Measurements from ENCODE around the gene FGF18.

Gene FGF18

DNA sequence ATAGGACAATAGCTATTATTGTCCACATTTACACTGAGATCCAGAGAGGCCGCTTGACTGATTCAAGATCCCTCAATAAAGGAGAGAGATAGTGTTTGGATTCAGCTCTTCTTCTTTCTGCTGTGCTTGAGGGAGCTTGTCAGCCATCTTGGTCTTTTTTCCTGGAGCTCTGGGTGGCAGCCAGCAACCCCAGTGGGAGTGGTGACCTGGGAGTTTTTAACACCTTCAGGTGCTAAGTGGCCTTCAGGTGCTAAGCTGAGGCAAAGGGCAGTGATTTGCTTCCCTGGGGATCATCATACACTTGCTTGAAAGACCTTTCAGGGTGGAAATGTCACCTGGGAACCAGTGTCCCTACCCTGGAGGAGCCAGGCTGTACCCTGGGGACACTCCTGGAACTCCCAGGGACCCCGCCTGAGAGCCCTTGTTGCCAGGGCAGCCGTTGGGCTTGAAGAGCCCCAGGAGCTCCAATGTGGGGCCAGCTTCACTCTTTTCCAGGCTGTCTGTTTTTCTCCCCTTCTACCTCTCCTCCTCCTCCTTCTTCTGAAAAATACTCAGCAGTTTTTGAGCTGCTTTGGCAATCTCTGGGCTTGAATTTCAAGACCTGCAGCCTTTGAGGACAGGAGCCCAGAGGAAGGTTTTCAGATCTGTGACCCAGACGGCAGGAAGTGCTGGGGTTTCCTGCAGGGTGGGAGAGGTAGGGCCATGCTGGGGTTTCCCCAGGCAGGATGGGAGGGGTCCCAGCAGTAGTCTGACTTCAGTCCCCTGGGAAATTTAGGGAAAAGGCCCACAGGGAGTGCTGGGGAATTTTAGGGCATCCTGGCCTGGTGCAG, 59.7 kb downstream of the FGF18 start:
- DNase-seq (ENCODE audit: low read depth), result no peak
- TF ChIP-seq, protein P1, sequence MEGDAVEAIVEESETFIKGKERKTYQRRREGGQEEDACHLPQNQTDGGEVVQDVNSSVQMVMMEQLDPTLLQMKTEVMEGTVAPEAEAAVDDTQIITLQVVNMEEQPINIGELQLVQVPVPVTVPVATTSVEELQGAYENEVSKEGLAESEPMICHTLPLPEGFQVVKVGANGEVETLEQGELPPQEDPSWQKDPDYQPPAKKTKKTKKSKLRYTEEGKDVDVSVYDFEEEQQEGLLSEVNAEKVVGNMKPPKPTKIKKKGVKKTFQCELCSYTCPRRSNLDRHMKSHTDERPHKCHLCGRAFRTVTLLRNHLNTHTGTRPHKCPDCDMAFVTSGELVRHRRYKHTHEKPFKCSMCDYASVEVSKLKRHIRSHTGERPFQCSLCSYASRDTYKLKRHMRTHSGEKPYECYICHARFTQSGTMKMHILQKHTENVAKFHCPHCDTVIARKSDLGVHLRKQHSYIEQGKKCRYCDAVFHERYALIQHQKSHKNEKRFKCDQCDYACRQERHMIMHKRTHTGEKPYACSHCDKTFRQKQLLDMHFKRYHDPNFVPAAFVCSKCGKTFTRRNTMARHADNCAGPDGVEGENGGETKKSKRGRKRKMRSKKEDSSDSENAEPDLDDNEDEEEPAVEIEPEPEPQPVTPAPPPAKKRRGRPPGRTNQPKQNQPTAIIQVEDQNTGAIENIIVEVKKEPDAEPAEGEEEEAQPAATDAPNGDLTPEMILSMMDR (IDR thresholded peaks at IDR 0.05; ENCODE audit: control insufficient read depth, insufficient read depth, low read depth, low read length, missing control alignments), result no peak
- H3K4me3 ChIP-seq (ENCODE audit: control insufficient read depth, low read depth, low read length), result no peak overlapping the region

- no peak overlapping the region for H3K4me3 ChIP-seq (ENCODE audit: control insufficient read depth, low read depth, low read length)
- DNase-seq (ENCODE audit: low read depth), result no peak
- TF ChIP-seq, protein P1 (IDR thresholded peaks at IDR 0.05; ENCODE audit: control insufficient read depth, insufficient read depth, low read depth, low read length, missing control alignments), result no peak
Measured at GRCh38 chr5:171479776-171480125, 60.3 kb downstream of the FGF18 start.

- no peak overlapping the region for H3K4me3 ChIP-seq (ENCODE audit: control insufficient read depth, low read depth, low read length)
- no peak for DNase-seq (ENCODE audit: low read depth)
- TF ChIP-seq, protein P1 (IDR thresholded peaks at IDR 0.05; ENCODE audit: control insufficient read depth, insufficient read depth, low read depth, low read length, missing control alignments), result no peak
Measured at GRCh38 chr5:171480239-171480638, 60.8 kb downstream of the FGF18 start.

GRCh38 chr5:171481571-171482433, 62.4 kb downstream of the FGF18 start:
- no peak overlapping the region for H3K4me3 ChIP-seq (ENCODE audit: control insufficient read depth, low read depth, low read length)
- DNase-seq (ENCODE audit: low read depth), result no peak
- TF ChIP-seq, protein P1 (IDR thresholded peaks at IDR 0.05; ENCODE audit: control insufficient read depth, insufficient read depth, low read depth, low read length, missing control alignments), result no peak

- TF ChIP-seq, protein P1 (IDR thresholded peaks at IDR 0.05; ENCODE audit: control insufficient read depth, insufficient read depth, low read depth, low read length, missing control alignments), result no peak
- no peak overlapping the region for H3K4me3 ChIP-seq (ENCODE audit: control insufficient read depth, low read depth, low read length)
- DNase-seq (ENCODE audit: low read depth), result no peak
Measured at GRCh38 chr5:171482434-171482730, 62.9 kb downstream of the FGF18 start.

DNA sequence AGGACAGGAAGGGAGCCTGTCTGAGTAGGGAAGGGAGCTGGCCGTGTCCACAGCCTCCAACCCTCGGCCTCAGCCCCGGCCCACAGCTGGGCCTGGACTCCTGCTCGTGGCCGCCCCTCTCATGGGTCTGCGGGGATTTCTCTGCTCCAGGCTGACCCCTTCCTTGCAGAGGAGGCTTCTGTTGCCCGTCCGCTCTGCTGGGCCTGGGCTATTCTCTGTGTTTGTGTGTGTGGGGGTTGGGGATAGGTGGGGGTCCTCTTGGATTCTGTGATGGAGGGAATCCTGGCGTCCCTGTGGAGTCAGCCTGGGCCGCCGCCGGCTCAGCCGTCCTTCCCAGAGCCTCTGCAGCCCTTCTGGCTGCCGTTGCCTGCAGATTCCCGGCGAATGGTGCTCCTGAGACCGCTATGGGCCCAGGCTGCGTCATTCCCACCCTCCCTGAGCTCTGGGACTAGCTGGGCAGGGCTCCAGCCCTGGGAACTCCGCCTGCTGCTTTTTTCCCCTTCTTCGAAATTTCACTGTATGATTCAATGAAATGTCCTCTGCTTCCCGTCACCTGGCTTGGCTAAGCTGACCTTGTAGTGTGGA, 64.2 kb downstream of the FGF18 start:
- DNase-seq (ENCODE audit: low read depth), result no peak
- TF ChIP-seq, protein P1 (IDR thresholded peaks at IDR 0.05; ENCODE audit: control insufficient read depth, insufficient read depth, low read depth, low read length, missing control alignments), result no peak
- H3K4me3 ChIP-seq (ENCODE audit: control insufficient read depth, low read depth, low read length), result no peak overlapping the region
